Activated CD4-positive, alpha-beta T cell treated with anti-CD3 and anti-CD28 coated beads, Interleukin-2, amount 50 U/mL, for 4 hours (primary cell): ENCODE measurements around the gene PTPA.

Experiments
- DNase-seq, 2 experiments: peaks; one replicate each; pipeline ENCODE4 v3.0.0-alpha.2; 2020

PTPA gene

DNA sequence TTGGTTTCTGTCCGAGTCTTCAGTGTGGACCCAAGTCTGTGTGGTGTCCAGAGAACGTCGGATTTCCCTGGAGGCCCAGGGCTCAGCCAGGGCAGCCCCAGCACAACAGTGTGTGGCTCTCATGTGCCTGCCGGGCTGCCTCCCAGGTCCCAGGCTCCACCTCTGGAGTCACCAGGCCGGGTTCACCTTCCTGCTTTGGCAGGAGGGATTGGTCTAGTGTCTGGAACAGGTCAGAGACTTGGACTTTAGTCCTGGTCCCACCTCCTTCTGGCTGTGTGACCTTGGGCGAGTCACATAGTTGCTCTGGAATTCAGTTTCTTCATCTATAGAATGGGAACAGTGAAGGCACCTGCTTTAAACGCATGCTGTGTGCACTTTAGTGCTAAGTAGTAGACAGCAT is 27.1 kb upstream of the PTPA start:
- DNase-seq: no peak

DNA sequence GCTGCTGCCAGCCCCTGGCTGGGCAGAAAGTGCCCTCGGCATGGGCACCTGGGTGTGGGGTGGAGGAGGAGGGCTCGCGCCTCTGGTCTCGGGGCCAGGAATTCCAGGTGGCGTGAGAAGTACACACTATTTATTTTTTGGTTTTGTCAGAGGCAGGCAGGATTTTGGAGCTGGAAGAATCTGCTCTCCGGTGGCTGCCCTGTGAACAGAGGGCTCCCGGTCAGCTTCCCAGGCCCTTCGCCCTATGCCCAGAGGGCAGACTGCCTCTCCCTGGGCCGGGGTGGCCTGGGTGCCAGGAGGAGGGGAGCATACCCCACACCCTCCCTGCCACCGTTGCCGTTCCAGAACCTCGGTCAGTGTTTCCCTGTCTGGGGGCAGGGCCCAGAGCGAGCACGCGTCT is 22.0 kb upstream of the PTPA start:
- DNase-seq: no peak

DNA sequence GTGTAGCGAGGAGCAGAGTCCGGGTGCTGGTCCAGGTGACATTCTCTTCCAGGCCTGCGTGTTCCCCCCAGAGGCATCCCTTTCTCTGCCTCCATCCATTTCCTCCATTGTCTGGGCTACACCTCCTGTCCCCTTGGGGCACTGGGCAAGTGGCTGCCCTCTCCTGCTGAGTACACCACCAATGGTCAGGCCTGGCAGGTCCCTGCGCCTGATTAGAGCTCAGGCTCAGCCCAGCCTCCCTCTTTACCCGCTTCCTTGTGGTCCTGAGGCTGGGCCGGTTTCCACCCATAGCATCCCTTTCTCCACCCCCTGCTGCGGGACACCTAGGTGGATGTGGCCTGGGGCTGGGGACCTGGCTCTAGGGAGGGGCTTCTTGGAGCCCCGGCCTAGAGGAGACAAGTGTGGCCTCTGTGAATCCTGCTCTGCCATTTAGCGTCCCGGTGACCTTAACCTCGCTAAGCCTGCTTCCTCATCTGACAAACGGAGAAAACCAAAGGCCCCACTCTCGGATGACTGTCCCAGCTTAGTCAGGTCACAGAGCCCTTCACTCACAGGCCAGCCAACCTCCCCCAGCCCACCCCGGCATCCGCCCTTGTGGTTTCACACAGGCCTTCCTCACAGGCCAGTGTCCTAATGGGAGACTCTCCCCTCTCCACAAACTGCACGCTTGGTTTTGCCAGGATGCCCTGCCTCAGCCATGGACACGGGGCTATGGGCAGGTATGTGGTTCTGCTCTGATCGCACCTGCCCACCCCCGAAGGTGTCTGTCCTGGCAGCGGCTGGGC is 17.4 kb upstream of the PTPA start:
- DNase-seq: no peak

DNA sequence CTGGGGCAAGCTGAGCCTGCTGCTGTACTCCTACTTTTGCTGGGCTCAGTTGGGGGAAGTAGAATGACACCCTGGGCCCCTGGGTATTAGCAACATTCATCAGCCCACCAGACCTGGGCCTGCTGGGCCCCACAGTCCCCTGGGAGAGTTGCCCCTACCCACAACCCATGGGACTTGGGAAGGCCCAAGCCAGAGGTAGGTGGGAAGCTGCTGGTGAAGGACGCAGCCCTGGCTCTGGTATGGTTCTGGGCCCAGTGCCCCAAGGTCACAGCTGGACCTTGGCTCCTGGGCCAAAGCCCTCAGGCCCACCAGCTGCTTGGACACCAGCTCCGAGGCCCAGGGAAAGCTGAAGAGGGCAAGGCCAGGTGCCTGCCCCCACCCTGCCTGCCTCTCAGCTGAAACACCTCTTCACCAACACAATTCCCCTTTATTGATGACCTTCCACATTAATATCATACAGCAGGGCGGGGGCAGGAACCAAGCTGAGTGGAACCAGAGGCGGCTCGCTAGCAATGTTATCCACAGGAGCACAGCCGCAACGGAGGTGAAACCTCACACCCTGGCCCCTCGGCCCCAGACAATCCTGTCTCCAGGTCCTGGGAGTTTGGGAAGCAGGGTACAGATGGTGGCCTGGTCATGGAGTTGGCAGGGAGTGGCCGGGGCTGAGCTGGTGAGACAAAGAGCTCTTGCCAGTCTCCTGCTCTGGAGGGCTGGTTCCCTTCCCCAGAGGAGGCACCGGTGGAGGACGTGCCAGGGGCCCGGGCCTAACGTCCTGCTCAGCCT is 16.6 kb upstream of the PTPA start:
- no peak for DNase-seq

DNA sequence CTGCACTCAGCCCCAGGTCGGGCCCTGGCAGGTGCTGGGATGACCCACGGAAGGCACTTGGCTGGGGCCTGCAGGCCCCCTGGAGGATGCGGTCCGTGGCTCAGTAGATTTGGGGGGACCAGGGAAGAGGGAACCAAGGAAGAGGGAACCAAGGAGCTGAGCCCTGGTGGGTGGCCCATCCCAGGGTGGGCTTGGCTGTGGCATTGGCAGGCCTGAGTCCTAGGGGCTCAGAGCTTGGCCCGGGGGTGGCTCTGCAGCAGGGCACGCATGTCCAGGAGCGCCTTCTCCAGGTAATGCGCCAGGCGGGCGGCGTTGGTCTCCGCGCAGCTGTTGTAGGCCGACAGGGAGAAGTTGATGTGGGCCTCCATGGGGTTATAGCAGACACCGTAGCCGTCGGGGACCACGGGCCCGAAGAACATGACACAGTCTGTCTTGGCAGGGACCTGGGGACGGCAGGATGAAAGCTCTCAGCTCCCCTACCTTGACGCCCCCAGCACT is 16.0 kb upstream of the PTPA start:
- no peak for DNase-seq

DNA sequence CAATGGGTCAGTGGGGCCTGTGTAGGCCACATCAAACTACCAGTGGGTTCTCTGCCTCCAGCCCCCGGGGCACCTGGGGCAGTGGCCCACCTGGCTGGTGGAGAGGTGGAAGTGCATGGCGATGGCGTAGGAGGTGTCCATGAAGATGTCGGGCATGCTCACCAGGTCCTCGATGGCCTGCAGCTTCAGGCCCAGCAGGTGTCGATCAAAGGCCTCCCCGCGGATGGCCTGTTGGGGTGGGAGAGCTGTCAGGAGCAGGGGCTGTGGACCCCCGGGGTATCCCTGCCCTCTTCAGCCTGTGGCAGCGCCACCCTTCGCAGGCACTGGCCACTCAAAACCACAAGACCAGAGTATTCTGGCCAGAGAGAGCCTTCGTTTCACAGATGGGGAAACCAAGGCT is 15.3 kb upstream of the PTPA start:
- DNase-seq: no peak

DNA sequence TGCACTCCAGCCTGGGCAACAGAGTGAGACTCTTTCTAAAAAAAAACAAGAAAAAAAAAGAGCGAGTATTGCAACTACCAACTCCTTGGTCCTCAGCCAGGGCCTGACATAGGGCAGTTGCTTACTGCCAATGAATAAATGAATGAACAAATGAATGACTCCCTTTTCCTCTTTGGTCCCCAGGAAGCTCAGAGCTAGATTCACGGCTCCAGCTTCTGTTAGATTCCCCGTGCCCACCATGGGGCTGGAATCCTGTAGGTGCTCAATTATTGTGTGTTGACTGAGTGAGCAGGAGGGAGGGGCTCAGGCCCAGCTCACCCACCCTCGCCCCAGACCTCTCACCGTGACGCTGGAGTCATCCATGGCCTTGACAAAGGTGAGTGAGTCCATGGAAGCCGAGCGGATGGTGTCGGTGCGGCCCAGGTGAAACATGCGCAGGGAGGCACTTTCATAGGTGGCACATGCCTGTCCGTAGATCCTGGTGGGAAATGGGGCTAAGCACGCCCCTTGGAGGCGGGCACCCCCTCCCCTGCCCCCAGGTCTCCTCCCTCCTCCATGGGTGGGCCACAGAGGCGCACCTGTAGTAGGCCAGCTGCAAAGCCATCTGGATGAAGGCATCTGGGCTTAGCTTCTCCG is 13.4 kb upstream of the PTPA start:
- DNase-seq: no peak

DNA sequence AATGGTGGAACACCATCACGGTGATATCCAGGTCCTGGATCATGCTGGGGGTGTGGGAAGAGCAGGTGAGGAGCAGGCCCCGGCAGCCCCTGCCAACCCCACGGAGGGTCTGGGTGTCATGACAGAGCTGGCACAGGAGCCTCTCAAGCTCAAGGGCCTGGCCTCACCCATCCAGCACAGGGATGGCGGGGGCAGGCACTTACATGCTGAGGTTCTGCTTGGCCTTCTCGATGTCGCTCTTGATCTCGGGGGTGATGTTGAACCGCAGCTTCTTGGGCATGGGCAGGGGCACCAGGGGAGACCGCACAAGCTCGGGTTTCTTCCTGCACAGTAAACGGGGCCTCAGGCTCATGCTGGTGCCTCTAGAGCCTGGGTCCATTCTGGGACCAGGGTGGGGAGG is 12.9 kb upstream of the PTPA start:
- no peak for DNase-seq

DNA sequence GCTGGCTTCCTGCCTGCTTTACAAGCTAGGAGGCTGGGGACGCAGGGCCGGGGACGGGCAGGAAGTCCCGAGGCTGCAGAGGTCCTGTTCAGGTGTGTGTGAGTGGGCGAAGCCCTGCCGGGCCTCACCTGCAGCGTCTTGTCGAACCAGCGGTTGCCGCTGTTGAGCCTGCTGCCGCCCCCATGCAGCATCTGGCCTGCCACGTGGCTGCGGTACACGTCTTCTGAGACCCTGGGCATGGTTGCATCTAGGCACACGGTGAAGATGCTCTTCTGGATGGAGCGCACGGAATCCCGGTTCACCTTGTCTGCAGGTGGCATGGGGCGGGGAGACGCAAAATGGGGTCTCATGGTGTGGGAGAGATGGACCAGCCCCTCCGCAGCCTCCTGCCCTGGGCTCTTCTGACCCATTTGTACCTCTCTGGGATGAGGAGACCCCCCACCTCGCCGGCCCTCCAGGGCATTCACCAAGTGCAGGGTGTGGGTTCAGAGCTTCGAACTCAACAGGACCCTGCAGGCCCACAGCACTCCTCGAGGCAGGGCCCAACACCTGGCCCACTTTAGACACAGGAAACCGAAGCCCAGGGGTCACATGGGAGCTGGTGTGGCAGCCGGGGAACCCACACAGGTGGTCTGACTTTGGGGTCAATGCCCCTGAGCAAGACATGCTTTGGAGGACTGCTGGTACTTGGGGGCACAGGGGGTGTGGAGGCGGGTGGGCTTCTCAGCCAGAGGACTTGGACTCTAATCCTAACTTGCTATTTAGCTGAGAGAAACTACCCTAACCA is 10.6 kb upstream of the PTPA start:
- DNase-seq: no peak

DNA sequence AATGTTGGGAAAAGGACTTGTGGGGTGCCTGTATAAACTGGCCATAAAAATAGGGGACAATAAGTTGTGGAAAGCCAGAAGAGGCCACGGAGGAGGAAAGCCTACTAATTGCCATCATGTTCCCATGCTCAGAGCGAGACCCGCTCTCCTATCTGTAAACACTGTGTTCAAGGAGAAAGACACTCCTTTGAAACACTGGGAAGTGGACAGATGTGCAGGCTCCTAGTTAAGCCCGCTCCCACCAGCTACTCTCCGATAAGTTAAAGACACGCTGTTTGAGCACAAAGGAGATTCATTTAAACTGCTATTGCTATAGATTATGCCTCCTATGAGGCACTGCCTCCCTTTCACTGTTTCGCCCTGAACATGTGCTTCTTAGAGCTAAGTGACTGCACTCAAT is 9.9 kb upstream of the PTPA start:
- DNase-seq: no peak

DNA sequence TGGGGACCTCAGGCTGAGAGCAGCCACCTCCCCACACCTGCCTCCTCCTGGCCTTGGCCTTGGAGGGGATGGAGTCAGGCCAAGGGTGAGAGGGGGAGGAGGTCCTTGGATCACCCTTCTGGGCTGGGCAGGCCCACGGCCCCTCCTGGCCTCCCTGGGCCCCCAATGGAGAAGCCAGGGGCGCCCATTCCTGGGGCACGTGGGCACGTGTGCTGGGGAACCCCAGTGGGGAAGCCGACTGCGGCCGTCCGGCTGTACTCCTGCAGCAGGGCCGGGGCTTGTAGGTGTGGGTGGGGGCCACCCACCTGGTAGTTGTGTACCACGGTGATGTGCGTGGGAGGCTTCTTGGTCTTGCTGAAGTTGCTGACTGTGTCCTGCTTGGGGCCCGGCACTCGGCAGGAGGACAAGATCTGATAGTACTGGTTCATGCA is 9.1 kb upstream of the PTPA start:
- no peak for DNase-seq

DNA sequence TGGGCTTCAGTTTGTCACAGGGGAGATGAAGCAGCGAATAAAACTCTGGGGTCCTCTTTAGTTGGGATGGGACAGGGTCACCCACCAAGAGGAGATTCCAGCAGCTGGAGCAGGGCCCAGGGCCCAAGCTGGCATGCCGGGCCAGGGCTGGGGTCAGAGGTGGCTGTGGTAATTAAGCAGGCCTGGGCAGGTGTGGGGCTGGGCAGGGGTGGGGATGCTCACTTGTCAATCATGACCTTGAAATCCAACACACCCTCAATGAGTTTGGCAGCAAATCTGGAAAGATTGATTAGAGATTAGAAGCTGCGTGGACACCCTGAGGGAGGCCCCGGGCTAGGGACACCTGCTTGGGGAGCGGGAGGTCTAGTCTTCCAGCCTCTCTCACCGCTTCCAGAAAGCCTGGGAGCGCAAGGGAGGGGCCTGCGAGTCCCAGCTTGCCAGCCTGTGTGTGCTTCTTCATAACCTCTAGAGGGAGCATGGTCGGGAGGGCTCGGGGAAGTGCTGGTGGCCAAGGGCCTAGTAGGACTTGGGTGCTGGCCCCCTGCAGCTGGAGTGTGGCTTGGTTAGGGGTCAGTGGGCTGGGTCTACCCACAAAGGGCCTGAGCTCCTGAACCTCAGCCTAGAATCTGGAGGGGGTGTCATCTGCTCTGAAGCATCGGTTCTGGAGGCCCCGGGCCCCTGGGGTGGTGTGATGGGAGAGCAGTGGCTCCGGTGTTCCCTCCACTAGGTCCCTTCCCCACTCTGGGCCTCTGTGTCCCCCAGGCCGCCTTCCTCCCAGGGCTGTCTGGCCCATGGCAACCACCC is 8.2 kb upstream of the PTPA start:
- no peak for DNase-seq

DNA sequence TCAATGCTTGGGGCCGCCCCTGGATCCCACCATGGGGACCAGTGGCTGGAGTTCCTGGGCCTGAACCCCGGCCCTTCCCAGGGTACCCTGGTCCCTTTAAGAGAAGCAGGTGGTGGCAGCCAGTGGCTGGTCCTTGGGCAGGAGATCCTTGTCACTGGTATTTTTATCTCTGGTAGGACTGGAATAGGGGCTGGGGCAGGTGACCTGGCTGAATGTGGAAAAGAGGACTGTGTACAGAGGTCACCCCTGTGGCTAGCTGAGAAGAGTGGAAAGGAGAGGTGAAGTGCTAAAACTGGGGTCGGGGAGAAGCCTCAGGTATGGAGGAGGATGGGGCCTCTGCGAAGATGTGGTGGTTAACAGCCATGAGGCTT is 7.6 kb upstream of the PTPA start:
- no peak for DNase-seq

DNA sequence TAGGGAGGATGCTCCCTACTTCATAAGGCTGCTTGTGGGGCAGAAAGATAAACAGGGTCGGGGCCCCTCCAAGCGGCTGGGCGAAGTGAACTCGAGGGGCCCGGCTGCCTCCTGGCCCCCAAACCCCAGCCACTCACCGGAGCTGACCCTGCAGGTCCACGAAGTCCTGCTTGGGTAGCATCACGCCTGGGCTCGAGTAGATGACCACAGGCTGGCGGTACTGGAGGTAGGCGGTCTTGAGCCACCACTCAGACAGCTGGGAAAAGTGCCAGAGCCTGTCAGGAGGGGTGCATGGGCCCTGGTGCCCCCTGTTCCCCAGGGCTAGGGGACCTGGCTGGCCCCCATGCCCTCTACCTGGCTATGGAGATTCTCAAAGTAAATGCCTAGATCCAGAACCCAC is 7.2 kb upstream of the PTPA start:
- DNase-seq: no peak

DNA sequence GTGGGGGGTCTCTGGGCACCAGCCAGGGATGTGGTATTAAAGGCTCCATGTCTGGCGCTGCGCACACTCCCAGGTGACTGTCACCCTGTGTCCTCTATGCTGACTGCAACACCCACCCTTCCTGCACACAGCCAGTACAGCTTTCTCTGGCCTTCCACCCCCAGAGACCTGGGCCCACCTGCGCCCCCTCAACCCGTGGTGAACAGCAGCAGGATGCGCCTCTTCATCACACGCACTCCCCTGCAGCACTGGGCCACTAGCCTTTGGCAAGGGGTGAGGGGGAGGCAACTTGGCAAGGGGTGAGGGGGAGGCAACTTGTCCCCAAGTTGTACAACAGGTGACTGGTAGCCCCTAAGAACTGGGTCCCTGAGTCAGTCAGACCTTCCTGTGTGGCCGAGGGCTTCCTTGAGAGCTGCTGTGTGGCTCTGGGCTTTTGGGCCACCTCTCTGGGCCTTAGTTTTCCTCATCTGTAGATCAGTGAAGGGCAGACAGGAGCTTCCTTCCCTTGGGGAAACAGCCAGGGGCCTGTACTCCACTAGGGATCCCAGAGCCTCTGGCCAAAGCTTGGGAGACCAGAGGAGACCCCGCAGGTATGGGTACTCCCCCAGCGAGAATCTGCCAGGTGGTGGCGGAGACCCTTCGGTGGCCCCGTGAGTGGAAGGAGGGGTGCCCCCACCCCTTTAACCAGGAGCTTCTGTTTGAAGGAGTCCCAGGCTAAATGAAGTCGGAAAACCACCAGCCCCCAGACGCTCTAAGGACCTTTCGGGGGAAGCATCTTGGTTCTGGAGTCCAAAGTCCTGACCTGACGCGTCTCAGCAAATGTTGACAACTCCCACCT is 5.1 kb upstream of the PTPA start:
- no peak for DNase-seq

DNA sequence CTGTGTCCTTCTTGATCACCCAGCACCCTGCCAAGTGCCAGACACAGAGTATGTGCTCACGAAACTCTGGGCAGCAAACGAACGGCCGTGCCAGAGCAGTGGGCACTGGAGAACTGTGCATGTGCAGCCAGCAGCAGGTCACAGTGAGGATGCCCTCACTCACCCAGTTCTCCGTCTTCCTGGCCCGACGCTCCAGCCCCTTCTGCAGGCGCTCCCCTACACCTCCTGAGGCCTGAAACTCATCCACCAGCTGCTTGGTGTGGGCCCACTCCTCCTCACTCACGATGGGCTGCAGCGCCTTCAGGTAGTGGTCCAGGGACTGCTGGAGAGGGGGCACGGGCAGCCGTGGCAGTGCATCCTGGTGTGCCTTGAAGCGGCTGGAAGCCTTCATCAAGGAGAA is 3.6 kb upstream of the PTPA start:
- DNase-seq: no peak

DNA sequence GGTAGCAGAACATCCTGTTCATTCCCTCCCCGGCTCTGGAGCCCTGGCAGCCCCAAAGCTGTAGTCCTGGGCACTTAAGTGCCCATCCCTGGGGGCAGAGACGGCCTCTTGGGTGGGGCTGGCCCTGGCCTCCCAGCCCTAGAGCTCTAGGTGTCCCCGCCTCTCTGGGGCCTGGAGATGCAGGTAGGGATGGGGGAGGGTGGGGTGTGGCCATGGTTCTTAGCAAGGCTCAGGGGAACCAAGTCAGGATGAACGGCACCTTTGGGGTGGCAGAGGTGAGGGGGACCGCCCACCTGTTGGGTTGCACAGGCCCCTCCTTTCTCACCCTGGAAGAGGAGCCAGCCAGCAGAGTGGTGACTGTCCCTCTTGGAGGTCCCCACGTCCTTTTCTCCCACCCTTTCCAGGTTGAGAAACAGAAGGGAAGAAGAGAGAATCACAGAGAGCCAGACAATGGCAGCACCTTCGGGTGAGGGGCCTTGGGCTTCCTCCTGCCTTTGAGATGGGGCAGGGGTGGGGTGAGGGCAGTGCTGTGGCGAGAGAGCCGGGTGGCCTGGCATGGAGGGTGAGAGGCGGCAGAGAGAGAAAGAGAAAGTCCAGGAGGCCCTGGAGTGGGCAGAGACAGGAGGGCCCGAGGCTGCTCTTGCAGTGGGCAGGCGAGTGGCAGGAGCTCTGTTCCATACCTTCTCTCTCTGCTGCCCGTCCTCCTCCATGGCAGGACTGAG is 3.0 kb upstream of the PTPA start:
- no peak for DNase-seq

DNA sequence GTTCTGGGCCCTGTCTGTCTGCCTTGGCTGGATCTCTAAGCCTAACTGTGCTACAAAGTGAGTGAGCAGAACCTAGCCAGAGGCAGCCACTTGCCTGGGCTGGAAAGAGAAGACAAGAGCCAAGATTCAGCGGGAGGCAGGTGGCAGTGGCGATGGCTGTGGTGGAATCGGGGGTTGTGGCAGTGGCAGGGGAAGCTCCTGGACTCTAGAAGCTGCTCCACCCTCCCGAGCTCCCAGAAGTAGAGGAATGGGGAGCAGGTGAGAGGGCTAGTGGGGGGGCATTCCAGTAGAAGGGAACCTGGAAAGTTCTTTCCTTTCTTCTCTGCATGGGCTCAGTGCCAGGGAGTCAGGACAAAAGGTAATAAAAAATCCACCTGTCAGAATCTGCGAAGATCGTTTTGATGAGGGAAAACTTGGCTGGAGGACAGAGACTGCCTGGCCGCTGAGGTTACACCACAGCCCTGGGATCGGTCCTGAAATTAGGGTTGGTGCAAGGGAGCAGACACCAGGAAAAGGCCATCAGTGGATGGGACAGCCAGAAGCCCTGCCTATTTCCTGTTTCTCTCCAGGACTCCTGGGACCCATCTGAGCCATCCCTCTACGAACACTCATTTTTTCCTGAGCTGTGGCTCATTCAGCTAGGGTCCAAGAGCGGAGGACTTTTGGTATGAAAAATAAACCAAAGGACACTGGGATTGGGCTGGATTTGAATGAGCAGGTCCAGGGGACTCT is 2.2 kb upstream of the PTPA start:
- no peak for DNase-seq

DNA sequence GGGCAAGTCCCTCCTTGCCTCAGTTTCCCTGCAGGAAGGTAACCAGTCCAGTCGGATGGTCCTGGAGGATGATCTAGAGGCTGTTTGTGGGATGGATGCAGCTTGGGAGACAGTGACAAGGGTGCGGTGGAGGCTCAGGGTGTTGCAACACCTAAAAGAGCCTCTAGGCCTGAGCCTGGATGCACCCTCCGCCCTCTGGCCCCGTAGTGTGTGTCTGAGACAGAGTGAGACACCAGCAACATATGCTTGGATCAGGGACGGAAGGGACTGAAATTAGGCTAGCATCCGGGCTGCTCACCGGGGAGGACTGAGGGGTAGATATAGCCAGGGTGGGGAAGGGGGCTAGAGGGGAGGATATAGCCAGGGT is 1.7 kb upstream of the PTPA start:
- DNase-seq: peak in 1 of 2 experiments; percentile 9
